ENCODE data around the gene TLR8.

DNA sequence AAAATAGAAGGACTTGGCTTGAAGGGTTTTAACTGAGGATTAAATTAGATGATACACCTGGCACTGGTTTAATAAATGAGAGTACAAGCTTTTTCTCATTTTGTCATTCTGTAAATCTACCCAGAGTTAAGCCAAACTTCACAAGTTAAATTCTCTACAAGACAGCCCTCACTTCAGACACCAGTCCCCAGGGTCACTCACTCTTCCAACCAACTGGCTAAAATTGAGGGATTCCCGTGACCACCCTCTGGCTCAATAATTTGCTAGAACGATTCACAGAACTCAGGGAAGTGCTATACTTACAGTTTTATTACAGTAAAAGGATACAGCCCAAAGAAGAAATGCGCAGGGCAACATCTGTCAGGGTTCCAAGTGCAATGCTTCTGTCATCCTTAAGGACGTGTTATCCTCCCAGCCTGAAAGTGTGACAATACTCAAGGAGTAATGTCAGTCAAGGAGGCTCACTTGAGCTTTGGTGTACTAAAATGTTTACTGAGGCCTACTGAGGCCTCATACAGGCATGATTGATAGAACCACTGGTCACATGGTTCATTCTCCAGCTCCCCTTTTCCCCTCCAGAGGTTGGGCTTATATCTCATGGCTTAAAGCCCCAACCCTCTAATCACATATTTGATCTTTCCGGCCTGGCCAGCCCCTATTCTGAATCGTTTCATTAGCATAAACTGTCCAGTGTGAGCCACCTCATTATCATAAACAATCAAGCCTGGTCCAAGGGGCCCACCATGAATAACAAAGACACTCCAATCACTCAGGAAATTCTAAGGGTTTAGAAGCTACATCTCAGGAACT, 58.9 kb downstream of the TLR8 start:
- no peak for TF ChIP-seq ELF4 (IDR thresholded peaks at IDR 0.05)
- no peak for TF ChIP-seq FOXA1 (IDR thresholded peaks at IDR 0.05)
- no peak for TF ChIP-seq LEF1 (IDR thresholded peaks at IDR 0.05; ENCODE audit: borderline replicate concordance)
- TF ChIP-seq FOXM1 (IDR thresholded peaks at IDR 0.05; ENCODE audit: borderline replicate concordance) = no peak
- no peak for TF ChIP-seq NFRKB (IDR thresholded peaks at IDR 0.05)
- TF ChIP-seq, protein P1, sequence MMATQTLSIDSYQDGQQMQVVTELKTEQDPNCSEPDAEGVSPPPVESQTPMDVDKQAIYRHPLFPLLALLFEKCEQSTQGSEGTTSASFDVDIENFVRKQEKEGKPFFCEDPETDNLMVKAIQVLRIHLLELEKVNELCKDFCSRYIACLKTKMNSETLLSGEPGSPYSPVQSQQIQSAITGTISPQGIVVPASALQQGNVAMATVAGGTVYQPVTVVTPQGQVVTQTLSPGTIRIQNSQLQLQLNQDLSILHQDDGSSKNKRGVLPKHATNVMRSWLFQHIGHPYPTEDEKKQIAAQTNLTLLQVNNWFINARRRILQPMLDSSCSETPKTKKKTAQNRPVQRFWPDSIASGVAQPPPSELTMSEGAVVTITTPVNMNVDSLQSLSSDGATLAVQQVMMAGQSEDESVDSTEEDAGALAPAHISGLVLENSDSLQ (IDR thresholded peaks at IDR 0.05) = no peak
- no peak for TF ChIP-seq HDGF (IDR thresholded peaks at IDR 0.05; ENCODE audit: borderline replicate concordance)
- TF ChIP-seq BHLHE40 (IDR thresholded peaks at IDR 0.05; ENCODE audit: borderline replicate concordance) = no peak
- no peak for TF ChIP-seq SP1 (IDR thresholded peaks at IDR 0.05)
- no peak for TF ChIP-seq TARDBP (IDR thresholded peaks at IDR 0.05)
